SU-DHL-6 (cell line): ENCODE data around the gene BRINP2.

ENCODE experiments used
- EZH2phosphoT487 ChIP-seq: fragments of 200-600 bp; sonication (generic), shearing (Covaris generic); conservative IDR thresholded peaks from 2 replicates; pipeline ENCODE4 v1.6.1; 2018; ENCODE audit warnings: mild to moderate bottlenecking, antibody characterized with exemption, low read length, moderate library complexity, mixed read lengths
- TF ChIP-seq, protein P1 (sequence below): fragments of 200-600 bp; sonication (generic); IDR thresholded peaks from one replicate; pipeline ENCODE4 v1.5.1; 2017; ENCODE audit warnings: antibody characterized with exemption, mild to moderate bottlenecking, low read length, moderate library complexity; ENCODE audit not compliant: insufficient read depth, poor library complexity, severe bottlenecking

DNA sequence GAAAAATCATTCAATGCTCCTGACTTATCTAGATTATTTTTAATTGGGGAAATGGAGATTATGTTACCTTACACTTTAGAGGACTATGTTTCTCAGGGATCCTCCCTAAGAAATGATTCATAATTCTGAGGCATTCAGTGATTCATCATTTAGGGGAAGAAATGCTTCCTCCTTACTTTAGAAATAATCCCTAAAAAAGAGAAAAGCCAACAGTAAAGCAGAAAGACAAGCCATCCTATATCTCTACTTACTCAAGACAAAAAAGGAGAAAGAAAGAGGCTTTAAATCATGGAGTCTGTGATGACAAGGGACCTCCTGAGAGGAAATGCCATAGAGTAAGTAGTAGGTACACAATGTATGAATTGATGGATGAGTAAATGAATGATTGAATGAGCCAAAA is 137.0 kb downstream of the BRINP2 start:
- TF ChIP-seq, protein P1, sequence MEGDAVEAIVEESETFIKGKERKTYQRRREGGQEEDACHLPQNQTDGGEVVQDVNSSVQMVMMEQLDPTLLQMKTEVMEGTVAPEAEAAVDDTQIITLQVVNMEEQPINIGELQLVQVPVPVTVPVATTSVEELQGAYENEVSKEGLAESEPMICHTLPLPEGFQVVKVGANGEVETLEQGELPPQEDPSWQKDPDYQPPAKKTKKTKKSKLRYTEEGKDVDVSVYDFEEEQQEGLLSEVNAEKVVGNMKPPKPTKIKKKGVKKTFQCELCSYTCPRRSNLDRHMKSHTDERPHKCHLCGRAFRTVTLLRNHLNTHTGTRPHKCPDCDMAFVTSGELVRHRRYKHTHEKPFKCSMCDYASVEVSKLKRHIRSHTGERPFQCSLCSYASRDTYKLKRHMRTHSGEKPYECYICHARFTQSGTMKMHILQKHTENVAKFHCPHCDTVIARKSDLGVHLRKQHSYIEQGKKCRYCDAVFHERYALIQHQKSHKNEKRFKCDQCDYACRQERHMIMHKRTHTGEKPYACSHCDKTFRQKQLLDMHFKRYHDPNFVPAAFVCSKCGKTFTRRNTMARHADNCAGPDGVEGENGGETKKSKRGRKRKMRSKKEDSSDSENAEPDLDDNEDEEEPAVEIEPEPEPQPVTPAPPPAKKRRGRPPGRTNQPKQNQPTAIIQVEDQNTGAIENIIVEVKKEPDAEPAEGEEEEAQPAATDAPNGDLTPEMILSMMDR, result no peak
- no peak for TF ChIP-seq EZH2phosphoT487
